ENCODE data around the gene EVL.
"Not testable (repeated sequence)": the region's sequence is repeated elsewhere in the genome, so short reads cannot be mapped to it uniquely, and the experiment has no call there.

Gene EVL

GRCh38 chr14:100180671-100181070 is 115.4 kb downstream of the EVL start:
- DNase-seq: not testable (repeated sequence)

DNA sequence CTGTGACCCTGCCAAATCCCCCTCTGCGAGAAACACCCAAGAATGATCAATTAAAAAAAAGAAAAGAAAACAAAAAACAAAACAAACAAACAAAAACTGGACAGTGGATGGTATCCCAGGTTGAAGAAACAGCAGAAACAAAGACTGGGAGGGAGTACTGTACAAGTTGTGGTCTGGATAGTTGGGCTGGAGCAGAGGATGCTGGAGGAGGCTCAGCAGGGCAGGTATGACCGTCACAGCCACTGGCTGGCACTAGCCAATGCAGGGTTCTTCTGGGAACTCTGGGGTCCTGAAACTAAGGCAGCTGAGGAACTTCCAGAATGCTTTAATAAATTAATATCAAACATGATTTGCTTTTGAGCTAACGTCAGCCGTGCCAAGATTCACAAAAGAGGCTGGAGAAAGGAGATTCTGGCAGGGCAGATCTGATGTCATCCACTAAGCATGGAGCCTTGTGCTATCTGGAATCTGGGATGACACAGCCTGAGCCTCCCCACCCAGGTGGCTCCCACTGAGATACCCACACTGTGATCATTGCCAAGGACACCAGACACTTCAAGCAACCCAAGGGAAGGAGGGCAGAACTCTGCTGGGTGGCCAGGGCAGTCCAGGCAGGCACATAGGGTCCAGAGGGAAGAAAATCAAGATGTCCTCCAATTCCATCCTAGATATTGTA is 116.8 kb downstream of the EVL start:
- not testable (repeated sequence) for DNase-seq

DNA sequence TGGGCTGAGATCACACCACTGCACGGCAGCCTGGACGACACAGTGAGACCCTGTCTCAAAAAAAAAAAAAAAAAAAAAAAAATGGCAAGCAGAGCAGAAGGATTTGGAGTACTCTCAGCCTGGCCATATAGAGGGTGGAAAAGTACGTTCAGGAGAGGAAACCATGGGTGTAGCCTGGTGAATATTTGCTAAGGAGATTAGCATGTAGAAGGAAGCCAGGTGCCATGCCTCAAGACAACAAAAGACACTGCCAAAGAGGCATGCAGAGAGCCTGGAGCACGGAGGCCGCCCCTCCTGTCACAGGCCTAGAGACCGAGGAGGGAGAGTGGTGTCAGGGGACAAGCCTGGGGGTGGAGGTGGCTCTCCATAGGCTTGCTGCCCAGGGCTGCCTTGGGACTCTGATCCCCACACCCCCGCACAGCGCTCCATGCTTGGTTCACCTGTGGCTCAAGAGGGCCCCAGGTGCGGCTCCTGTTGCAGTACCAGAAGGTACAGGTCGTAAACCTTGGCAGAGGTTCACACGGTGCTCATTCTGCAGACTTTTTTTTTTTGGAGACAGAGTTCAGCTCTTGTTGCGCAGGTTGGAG is 122.1 kb downstream of the EVL start:
- no peak for DNase-seq

- no peak for DNase-seq
Measured at GRCh38 chr14:100188392-100189030, 123.3 kb downstream of the EVL start.

DNA sequence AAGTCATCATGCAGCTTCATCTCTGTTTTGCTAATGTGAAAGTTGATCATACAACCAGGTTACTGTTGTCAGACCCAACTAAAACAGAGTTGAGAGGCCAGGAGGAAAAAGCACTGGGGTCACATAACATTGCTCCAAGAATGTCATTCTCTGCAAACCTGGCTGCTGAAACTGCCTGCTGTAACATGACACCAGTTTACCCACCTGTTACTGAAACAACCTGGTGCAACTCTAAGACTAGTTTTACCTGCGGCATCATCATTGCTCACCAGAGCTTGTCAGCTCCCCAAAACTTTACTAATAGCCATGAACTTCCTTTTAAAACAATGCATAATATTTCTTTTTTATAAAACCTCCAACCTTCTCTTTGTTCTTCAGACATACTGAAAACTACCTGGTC is 124.9 kb downstream of the EVL start:
- DNase-seq: no peak

GRCh38 chr14:100191584-100192249 is 126.5 kb downstream of the EVL start:
- no peak for DNase-seq

DNA sequence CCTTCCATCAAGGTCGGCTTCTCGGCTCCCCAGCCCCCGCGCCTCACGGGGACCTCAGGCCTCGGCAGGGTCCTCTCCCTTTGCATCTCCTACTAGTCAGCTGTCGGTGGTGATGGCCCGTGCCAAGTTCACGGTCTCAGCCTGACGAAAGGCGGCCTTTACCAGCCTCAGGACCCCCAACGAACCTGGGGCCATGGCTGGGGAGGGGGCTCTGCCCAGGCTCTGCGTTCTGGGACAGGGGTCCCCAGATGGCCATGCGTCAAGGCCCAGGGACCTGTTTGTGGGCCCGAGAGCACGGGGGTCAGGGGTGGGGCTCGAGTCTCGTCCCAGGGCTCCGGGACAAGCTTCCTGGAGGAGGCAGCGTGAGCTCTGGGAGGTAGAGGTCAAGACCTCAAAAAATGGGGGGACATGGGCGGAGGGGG is 127.0 kb downstream of the EVL start:
- DNase-seq: no peak

GRCh38 chr14:100192672-100193416 is 127.6 kb downstream of the EVL start:
- peak; percentile 92 for DNase-seq

All from DMS153 (cell line).